ENCODE results near the gene NTHL1.
A peak's percentile ranks its signal among the peaks of the same experiment; 100 is the strongest.

DNA sequence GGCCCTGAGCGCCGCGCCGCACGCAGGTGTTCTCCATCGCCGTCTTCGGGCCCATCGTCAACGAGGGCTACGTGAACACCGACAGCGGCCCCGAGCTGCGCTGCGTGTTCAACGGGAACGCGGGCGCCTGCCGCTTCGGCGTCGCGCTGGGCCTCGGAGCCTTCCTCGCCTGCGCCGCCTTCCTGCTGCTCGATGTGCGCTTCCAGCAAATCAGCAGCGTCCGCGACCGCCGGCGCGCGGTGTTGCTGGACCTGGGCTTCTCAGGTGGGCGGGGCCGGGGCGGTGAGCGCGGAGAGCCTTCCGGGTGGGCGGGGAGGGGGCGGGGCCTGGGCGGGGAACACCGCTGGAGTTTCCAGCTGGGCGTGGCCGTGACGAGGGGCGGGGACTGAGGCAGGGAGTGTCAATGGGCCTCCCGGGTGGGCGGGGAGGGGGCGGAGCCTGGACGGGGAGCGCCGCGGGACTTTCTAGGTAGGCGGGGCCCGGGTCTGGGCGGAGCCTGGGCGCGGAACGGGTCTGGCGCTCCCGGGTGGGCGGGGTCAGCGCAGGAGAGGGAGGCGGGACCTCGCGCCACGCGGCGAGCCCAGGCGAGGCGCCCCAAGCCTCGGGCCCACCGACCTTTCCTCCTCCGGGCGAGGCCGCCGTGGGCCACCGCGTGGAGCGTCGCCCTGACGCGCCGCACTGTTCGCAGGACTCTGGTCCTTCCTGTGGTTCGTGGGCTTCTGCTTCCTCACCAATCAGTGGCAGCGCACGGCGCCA lies 55.5 kb downstream of the NTHL1 start:
- TF ChIP-seq, protein P1, sequence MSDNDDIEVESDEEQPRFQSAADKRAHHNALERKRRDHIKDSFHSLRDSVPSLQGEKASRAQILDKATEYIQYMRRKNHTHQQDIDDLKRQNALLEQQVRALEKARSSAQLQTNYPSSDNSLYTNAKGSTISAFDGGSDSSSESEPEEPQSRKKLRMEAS (IDR thresholded peaks at IDR 0.05; ENCODE audit: insufficient read depth, insufficient read length) = peak; percentile 82
- peak; percentile 21 for TF ChIP-seq POLR2A (IDR thresholded peaks at IDR 0.05; ENCODE audit: low read depth, low read length)
- TF ChIP-seq, protein P2, sequence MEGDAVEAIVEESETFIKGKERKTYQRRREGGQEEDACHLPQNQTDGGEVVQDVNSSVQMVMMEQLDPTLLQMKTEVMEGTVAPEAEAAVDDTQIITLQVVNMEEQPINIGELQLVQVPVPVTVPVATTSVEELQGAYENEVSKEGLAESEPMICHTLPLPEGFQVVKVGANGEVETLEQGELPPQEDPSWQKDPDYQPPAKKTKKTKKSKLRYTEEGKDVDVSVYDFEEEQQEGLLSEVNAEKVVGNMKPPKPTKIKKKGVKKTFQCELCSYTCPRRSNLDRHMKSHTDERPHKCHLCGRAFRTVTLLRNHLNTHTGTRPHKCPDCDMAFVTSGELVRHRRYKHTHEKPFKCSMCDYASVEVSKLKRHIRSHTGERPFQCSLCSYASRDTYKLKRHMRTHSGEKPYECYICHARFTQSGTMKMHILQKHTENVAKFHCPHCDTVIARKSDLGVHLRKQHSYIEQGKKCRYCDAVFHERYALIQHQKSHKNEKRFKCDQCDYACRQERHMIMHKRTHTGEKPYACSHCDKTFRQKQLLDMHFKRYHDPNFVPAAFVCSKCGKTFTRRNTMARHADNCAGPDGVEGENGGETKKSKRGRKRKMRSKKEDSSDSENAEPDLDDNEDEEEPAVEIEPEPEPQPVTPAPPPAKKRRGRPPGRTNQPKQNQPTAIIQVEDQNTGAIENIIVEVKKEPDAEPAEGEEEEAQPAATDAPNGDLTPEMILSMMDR (IDR thresholded peaks at IDR 0.05; ENCODE audit: extremely low read depth in 1 of 2, insufficient read depth in 1 of 2, low read depth in 1 of 2, low read length in 2 of 2) = no peak
- no peak for TF ChIP-seq POLR2AphosphoS5 (IDR thresholded peaks at IDR 0.05; ENCODE audit: insufficient read depth, low read depth, low read length)
- no peak for TF ChIP-seq GATA2 (IDR thresholded peaks at IDR 0.05; ENCODE audit: insufficient read depth, insufficient read length, low read depth, low read length)
- no peak for TF ChIP-seq JUN (IDR thresholded peaks at IDR 0.05; ENCODE audit: borderline replicate concordance, insufficient read depth, insufficient read length, low read depth)

Measured in endothelial cell of umbilical vein (primary cell).